ENCODE measurements around the gene PNKD.

The PNKD gene

GRCh38 chr2:218244204-218244603, 26.1 kb upstream of the PNKD start:
- TF ChIP-seq TCF12 (IDR thresholded peaks at IDR 0.05; ENCODE audit: low read depth): no peak
- no peak for TF ChIP-seq ZBTB7A (IDR thresholded peaks at IDR 0.05; ENCODE audit: low read depth)
- TF ChIP-seq REST (IDR thresholded peaks at IDR 0.05; ENCODE audit: low read depth): no peak
- no peak for TF ChIP-seq TEAD4 (IDR thresholded peaks at IDR 0.05)

GRCh38 chr2:218244665-218245064, 25.7 kb upstream of the PNKD start:
- TF ChIP-seq EGR1 (IDR thresholded peaks at IDR 0.05) (no peak), TCF12 (IDR thresholded peaks at IDR 0.05; ENCODE audit: low read depth) (no peak), REST (IDR thresholded peaks at IDR 0.05; ENCODE audit: low read depth) (no peak), USF1 (IDR thresholded peaks at IDR 0.05) (no peak), MAX (IDR thresholded peaks at IDR 0.05) (no peak), ZBTB7A (IDR thresholded peaks at IDR 0.05; ENCODE audit: low read depth) (no peak), TEAD4 (IDR thresholded peaks at IDR 0.05) (no peak), FOXM1 (IDR thresholded peaks at IDR 0.05; ENCODE audit: borderline replicate concordance, low read depth) (no peak), EP300 (IDR thresholded peaks at IDR 0.05; ENCODE audit: borderline replicate concordance) (no peak), CEBPB (IDR thresholded peaks at IDR 0.05) (no peak), CREB1 (IDR thresholded peaks at IDR 0.05; ENCODE audit: low read depth) (no peak), RAD21 (IDR thresholded peaks at IDR 0.05; ENCODE audit: low read depth) (no peak), NFIC (IDR thresholded peaks at IDR 0.05) (no peak), YY1 (IDR thresholded peaks at IDR 0.05; ENCODE audit: low read depth) (no peak), TAF1 (IDR thresholded peaks at IDR 0.05; ENCODE audit: low read depth) (no peak)

GRCh38 chr2:218245214-218245613, 25.1 kb upstream of the PNKD start:
- TF ChIP-seq CREB1 (IDR thresholded peaks at IDR 0.05; ENCODE audit: low read depth) (no peak), EGR1 (IDR thresholded peaks at IDR 0.05) (no peak), TAF1 (IDR thresholded peaks at IDR 0.05; ENCODE audit: low read depth) (no peak), USF1 (IDR thresholded peaks at IDR 0.05) (no peak), ZBTB7A (IDR thresholded peaks at IDR 0.05; ENCODE audit: low read depth) (no peak), TCF12 (IDR thresholded peaks at IDR 0.05; ENCODE audit: low read depth) (no peak), FOXM1 (IDR thresholded peaks at IDR 0.05; ENCODE audit: borderline replicate concordance, low read depth) (no peak), YY1 (IDR thresholded peaks at IDR 0.05; ENCODE audit: low read depth) (no peak), REST (IDR thresholded peaks at IDR 0.05; ENCODE audit: low read depth) (no peak), MAX (IDR thresholded peaks at IDR 0.05) (no peak), EP300 (IDR thresholded peaks at IDR 0.05; ENCODE audit: borderline replicate concordance) (no peak), NFIC (IDR thresholded peaks at IDR 0.05) (no peak), TEAD4 (IDR thresholded peaks at IDR 0.05) (no peak), CEBPB (IDR thresholded peaks at IDR 0.05) (no peak)

GRCh38 chr2:218249691-218250090, 20.6 kb upstream of the PNKD start:
- TF ChIP-seq TEAD4 (IDR thresholded peaks at IDR 0.05): no peak
- no peak for TF ChIP-seq CREB1 (IDR thresholded peaks at IDR 0.05; ENCODE audit: low read depth)
- no peak for TF ChIP-seq FOXM1 (IDR thresholded peaks at IDR 0.05; ENCODE audit: borderline replicate concordance, low read depth)
- TF ChIP-seq CEBPB (IDR thresholded peaks at IDR 0.05): no peak
- no peak for TF ChIP-seq YY1 (IDR thresholded peaks at IDR 0.05; ENCODE audit: low read depth)
- TF ChIP-seq TAF1 (IDR thresholded peaks at IDR 0.05; ENCODE audit: low read depth): no peak
- TF ChIP-seq NFIC (IDR thresholded peaks at IDR 0.05): no peak
- TF ChIP-seq ZBTB7A (IDR thresholded peaks at IDR 0.05; ENCODE audit: low read depth): no peak
